ENCODE data around the gene AGBL4.

GRCh38 chr1:48979940-48980339, 1043.8 kb downstream of the AGBL4 start:
- TF ChIP-seq, protein P1, sequence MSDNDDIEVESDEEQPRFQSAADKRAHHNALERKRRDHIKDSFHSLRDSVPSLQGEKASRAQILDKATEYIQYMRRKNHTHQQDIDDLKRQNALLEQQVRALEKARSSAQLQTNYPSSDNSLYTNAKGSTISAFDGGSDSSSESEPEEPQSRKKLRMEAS (IDR thresholded peaks at IDR 0.05), result no peak
- TF ChIP-seq CTCF (IDR thresholded peaks at IDR 0.05 in 2 of 3, conservative IDR thresholded peaks at IDR 0.05 in 1 of 3; ENCODE audit: borderline replicate concordance in 1 of 3, insufficient read depth in 1 of 3, low read depth in 2 of 3, low read length in 2 of 3), result no peak
- TF ChIP-seq ZNF274 (IDR thresholded peaks at IDR 0.05; ENCODE audit: low read depth, low read length), result no peak
- TF ChIP-seq ZFX (IDR thresholded peaks at IDR 0.05), result no peak
- no peak for TF ChIP-seq CBX3 (IDR thresholded peaks at IDR 0.05; ENCODE audit: low read depth)
- TF ChIP-seq, protein P2, sequence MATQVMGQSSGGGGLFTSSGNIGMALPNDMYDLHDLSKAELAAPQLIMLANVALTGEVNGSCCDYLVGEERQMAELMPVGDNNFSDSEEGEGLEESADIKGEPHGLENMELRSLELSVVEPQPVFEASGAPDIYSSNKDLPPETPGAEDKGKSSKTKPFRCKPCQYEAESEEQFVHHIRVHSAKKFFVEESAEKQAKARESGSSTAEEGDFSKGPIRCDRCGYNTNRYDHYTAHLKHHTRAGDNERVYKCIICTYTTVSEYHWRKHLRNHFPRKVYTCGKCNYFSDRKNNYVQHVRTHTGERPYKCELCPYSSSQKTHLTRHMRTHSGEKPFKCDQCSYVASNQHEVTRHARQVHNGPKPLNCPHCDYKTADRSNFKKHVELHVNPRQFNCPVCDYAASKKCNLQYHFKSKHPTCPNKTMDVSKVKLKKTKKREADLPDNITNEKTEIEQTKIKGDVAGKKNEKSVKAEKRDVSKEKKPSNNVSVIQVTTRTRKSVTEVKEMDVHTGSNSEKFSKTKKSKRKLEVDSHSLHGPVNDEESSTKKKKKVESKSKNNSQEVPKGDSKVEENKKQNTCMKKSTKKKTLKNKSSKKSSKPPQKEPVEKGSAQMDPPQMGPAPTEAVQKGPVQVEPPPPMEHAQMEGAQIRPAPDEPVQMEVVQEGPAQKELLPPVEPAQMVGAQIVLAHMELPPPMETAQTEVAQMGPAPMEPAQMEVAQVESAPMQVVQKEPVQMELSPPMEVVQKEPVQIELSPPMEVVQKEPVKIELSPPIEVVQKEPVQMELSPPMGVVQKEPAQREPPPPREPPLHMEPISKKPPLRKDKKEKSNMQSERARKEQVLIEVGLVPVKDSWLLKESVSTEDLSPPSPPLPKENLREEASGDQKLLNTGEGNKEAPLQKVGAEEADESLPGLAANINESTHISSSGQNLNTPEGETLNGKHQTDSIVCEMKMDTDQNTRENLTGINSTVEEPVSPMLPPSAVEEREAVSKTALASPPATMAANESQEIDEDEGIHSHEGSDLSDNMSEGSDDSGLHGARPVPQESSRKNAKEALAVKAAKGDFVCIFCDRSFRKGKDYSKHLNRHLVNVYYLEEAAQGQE (IDR thresholded peaks at IDR 0.05; ENCODE audit: low read depth), result no peak
- TF ChIP-seq EGR1 (IDR thresholded peaks at IDR 0.05; ENCODE audit: low read depth), result no peak

Data from HCT116 (cell line).